GM19455 (cell line): ENCODE data around the gene ADGRF3.
"Not testable (repeated sequence)": the region's sequence is repeated elsewhere in the genome, so short reads cannot be mapped to it uniquely, and the experiment has no call there.

Experiments
- ATAC-seq: cut with Tn5 transposase; IDR thresholded peaks from one replicate; pipeline ENCODE4 v1.9.1; 2021; ENCODE audit not compliant: unreplicated experiment

ADGRF3 gene

DNA sequence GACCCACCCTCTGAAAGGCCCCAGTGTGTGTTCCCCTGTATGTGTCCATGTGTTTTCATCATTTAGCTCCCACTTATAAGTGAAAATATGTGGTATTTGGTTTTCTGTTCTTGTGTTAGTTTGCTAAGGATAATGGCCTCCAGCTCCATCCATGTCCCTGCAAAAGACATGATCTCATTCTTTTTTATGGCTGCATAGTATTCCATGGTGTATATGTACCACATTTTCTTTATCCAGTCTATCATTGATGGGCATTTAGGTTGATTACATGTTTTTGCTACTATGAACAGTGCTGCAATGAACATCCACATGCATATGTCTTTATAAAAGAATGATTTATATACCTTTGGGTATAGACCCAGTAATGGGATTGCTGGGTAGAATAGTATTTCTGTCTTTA lies 22.1 kb downstream of the ADGRF3 start:
- ATAC-seq = not testable (repeated sequence)

DNA sequence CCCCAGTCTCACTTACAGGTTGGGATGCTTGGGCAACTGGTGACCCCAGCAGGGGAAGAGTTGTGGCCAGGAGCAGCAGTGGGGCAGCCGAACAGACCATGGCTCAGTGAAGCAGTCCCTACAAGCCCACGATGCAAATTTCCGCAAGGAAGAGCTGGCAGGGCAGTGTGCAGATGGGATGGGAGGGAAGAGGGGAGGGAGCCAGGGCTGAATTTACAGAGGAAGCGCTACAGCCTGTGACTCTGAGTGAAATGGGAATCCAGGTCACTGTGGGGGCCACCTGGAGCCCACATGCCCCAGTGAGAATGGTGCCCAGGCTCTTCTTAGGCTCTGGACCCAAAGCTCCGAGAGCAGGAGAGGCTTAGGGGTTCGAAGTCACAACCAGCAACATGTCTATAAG lies 27.6 kb downstream of the ADGRF3 start:
- ATAC-seq = no peak

DNA sequence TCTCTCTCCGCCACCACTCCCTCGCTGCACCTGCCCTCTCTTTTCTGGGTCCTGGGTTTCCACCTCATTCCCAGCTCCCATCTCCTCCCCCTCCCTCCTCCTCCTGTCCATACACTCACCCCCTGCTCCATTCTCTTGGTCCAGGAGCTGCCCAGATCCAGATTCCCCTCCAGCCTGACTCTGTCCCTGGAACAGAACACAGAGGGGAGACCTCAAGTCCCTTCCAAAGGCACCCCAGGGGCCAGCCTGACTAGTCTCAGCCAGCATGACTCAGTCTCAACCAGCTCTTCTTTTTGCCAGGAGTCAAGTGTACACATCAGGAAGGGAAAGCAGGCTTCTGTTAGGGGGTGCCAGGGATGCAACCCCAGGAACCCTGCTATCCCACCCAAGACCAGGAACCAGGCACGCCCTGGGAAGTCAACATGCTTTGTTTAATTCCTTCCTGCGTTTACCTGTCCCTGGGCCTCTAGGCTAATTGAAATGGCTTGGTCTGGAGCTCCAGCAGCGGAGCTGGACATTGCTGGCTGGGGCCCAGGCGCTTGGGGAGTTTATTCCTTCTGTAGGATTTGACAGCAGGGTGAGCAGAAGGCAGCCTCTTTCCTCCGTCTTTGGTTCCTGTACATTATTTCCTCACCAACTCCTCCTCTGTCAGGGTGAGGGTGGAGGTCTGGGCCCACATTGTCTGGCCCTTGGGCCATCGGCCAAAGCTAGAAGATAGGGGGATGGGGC lies 29.0 kb downstream of the ADGRF3 start:
- no peak for ATAC-seq

DNA sequence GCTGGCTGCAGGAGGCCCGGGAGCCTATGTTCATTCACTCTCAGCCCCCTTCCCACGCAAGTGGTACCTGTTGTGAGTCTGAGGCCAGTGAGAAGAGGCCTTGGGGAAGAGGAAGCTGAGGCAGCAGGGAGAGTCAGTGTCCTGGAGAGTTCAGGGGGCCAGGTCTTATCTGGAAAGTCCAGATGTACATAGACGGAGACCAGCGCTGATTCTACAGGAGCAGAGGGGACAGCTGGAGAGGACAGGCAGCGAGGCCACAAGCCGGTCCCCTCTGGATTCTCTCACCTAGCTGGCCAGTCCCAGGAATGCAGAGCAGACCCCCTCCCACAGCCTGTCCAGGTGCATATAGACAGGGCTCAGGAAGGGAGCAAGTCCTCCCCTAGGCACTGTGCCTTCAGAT lies 29.7 kb downstream of the ADGRF3 start:
- no peak for ATAC-seq

DNA sequence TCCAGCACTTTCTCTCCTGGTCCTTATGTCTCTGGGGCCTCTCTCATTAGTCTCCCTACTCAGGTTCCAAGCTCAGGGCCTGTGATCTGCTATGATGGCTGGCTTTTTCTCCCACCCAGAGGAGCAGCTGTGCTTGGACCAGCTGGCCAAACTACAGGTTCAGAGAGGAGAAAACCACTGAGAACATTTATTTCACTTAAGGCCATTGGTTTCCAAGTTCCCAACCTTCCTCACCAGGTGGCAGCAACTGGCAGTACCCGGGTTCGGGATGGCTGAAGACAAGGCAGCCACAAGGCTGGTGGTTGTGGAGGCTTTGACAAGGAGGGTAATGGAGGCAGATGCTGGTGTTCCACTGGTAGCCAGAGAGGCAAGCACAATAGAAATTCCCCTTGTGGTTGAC lies 30.5 kb downstream of the ADGRF3 start:
- ATAC-seq = no peak

DNA sequence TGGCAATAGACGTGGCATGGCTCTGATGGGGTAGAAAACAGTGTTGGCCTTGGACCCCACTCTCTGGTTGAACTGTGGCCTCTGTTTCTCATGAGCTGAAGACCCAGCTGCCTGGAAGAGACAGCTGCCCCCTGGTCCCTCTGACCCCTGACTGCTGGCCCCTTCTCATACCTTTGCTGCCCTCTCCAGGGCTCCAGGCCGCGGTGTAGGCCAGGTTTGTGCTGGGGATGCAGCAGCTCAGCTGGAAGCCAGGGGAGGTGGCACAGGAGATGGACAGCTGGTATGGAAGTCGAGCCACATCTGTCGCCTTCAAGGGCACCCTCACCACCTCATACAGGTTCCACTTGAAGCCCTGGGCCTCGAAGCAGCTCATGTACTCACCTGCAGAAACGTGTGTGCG lies 32.3 kb downstream of the ADGRF3 start:
- ATAC-seq = no peak

DNA sequence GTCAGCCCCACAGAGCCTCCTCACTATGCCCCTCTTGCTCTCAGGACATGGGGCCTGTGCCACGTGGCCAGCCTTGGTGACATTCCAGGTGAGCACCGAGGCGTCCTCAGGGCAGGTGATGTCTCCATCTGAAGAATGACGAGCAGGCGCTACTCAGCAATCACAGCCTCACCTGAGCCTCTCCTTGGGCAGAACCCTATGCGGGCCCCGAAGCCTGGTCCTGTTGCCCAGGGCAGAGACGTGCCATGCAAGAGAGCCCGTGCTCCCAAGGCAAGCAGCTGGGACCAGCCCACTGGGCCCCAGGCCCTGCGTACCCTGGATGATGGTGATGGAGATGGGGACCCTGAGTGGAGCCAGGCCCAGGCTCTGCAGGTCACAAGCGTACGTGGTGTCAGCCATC lies 33.1 kb downstream of the ADGRF3 start:
- ATAC-seq = no peak

DNA sequence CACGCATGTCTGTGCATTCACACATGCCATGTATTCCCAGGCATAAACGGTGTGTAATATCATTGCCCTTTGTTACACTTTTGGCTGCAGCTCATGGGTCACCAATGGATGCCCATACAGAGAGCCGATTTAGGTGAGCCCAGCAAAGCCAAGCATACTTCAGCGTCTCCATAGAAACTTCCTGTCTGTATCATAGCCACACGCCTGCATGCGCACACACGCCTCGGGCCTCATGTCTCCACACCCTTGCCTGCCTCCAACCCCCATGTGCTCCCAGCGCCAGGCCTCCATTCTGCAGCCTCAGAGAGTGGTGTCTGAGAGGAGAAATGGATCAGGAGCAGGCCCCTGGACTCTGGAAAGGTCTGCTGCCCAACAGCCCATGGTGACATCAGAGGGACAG lies 34.1 kb downstream of the ADGRF3 start:
- ATAC-seq = no peak

DNA sequence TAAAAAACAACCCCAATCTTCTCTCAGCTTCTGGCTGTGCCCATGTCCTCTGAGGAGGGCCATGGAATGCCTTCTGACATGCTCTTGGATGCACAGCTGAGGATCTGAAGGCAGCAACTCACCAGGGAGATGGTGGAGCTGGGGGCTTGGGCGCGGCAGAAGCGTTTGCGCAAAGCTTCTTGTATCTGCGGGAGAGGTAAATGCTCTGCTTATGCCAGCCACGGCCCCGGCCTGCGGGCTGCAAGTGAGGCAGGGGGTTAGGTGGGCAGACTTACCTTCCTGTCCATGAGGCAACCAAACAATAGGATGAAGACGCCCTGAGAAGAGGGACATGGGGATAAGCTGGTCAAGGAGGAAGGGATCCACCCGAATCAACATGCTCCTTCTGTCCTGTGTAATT lies 36.7 kb downstream of the ADGRF3 start:
- no peak for ATAC-seq

DNA sequence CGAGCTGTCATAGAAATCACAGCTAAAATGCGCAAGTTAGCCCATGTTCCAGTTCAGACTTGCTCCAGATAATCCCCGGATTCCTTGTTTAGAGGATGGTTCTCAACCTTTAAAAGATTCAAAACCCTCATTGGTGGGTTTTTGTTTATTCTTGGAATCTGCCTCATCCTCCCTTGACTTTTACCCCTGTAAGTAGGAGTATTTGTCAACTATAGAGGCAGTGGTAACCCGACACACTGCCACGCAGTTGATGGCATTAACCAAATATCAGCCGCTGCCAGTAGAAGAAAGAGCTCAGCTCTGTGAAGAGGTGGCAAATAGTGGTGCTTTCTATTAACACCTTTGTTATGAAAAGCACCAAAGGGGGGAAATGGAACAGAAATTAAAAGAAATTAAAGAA lies 41.0 kb downstream of the ADGRF3 start:
- ATAC-seq = no peak

DNA sequence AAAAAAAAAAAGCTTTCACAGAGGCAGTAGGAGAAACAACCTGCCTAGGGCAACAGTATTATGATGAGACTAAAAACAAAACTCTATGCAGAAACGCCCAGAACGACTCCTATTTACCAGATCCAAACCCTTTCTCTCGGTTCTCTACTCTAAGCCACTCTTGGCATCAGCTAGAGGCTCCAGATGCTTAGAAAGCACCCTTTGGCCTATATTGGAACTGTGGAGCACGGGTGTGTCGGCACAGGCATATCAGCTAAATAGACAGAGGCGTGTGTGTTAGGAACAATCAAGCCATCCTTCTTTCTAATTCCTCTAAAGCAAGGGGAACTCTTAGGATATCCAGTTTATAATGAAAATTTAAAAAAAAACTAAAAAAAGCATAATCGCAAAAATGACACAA lies 41.5 kb downstream of the ADGRF3 start:
- ATAC-seq = not testable (repeated sequence)

DNA sequence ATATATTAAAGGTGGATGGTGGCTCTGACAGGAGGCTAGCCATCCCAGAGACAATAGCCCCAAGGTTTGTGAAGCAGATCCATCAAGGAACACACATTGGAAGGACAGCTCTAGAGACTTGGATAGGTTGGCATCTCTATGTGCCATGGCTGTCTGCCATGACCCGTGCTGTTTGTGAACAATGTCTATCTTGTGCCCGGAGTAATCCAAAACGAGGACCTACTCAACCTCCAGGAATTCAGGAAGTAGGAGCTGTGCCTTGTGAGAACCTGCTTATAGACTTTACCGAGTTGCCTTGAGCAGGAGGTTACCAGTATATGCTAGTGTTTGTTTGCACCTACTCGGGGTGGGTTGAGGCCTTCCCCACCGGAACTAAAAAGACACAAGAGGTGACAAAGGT lies 43.7 kb downstream of the ADGRF3 start:
- ATAC-seq = no peak

DNA sequence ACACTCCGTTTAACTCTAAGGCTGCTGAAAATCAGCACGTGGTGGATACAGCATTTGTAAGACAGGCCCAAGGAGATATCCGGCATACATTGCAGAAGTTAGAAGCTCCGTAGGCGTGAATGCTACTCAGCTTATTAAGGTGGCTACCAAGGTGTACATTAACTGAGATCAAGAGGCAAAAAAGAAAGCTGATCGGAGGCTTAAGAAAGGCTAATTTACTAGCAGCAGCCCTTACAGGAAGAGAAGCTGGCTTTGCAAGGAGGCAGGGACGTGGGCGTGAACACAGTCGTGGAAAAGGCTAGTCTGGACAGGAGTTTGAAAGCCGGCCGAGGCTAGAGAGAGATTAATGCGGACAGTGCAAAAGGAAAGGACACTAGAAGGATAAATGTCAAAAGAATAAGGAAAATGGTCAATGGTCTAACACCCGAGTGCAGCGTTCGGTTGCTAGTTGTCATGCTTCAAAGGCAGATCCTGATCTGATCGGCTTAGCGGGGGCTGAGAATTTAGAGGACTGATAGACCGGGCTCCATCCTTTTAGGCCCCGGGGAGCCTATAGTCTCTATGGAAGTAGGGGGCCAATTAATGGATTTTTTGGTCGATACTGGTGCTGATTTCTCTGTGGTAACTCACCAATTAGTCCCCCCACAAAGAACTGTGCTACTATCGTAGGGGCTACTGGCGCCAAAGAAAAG lies 46.2 kb downstream of the ADGRF3 start:
- ATAC-seq = no peak

DNA sequence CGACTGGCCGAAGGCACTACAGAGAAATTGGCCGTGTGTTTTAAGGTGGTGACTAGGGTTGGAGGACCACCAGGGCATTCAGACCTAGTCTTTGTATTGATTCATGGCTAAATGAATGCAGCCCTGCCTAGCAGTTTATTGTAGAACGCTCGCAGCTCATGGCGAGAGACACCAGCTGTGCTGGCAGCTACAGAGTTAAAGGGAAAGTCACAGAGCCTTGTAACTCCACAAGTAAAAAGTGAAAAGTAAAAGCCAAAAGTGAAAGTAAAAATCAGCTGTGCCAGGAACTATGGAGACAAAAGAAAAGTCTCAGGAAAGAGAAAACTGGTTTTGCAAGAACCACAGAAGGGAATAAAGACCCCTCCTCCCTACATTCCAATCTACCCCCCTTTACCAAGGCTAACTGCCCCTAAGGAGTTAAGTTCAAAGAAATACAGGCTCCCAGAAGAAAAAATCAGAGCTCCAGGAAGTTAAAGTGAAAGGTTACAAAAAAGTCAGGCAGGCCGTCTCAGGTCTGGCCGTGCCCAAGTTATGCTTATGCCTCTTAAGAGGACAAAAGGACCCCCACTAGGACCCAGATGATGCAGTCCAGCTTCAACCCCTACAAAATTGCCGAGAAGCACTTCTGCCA lies 47.0 kb downstream of the ADGRF3 start:
- no peak for ATAC-seq

DNA sequence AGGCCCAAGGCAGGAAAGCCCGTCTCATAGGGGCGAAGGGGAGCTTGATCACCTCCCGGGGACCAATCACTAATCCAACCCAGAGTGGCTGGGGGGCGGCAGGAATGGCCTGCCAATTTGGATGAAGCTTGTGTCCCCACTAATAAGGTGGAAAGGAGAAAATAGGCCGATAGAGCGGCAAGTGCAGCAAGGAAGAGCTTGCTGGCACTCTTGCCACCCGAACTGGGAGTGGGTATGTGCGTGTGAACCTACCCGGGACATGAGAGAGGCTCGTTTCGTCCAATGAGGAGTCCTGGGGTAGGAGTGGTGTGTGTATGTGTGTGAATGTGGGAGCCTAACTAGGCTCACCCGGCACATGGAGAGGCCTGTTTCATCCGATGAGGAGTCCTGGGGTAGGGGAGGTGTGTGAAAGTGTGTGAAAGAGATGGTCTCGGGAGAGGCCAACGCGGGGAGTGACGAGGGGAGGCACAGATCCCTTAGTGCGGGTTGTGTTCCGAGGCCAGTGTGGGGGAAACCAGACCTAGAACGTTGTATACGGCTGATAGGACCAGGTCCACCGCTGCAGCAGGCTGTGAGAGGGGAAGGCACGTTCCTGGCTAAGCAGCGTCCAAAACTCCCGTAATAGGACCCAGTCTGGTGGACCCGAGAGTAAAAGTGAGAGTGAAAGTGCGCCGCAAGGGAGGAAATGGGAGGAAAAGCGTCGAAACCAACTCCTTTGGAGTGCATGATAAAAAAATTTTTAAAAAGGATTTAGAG lies 47.8 kb downstream of the ADGRF3 start:
- no peak for ATAC-seq

DNA sequence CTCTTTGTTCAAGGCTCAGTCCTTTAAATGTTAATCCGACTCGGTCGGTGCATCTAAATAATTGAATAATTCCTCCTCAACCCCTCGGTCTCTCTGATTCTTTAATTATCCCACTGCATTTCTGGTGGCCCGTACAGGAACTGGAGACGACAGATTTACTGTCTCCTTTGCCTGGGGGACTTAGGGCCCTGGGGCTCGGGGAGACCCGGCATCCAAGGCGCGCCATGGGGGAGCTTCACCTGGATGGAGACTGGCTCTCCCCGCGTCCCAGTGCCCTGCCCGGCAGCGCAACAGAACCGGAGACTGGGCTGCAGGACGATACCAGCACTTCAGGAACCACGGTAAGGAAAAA lies 48.3 kb downstream of the ADGRF3 start:
- no peak for ATAC-seq

DNA sequence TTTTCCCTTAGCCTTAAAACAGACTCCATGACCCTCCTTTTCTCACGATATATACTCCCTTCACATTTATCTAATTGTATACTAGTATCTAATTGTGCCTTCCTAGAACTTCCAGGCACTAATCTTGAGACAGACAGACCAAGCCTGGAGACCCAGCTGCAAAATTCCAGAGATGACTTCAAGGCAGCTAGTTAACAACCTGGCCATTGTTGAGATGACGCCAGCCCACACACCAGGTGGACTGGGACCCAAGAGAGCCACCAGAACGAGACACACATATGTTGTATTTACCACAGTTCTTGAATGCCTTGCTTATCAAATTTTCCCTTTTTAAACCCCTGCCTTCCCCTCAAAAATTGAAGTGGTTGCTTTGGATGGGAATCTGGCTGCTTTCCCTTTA lies 49.5 kb downstream of the ADGRF3 start:
- no peak for ATAC-seq

DNA sequence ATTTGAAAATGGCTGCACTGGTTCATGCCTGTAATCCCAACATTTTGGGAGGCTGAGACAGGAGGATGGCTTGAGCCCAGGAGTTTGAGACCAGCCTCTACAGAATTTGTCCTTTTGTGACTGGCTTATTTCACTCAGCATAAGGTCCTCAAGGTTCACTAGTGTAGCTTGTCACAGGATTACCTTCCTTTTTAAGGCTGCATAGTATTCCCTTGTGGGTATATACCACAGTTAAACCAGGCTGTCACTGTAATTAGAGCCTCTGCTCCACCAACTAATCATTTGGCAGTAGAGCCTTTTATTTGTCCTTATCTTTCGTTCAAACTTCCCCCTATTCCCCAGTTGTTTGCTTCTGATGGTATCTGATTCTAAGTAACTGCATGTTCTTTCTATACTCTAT lies 51.1 kb downstream of the ADGRF3 start:
- ATAC-seq = no peak

DNA sequence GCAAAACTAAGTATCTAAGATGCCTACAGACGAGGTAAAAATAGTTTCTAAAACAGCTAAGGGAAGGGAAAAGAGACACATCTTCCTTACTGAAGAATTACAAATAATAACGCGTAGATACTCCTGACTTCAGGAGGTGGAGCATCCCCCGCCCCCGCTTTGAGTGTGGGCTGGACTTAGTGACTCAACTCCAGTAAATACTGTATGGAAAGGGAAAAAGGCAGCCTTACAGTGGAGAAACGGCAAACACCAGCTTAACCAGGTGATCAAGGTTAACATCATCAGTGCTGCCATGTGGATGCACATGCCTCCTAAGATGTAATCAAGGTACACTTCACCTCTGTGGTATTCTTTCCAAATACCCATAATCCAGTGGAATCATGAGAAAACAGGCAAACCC lies 53.9 kb downstream of the ADGRF3 start:
- no peak for ATAC-seq

DNA sequence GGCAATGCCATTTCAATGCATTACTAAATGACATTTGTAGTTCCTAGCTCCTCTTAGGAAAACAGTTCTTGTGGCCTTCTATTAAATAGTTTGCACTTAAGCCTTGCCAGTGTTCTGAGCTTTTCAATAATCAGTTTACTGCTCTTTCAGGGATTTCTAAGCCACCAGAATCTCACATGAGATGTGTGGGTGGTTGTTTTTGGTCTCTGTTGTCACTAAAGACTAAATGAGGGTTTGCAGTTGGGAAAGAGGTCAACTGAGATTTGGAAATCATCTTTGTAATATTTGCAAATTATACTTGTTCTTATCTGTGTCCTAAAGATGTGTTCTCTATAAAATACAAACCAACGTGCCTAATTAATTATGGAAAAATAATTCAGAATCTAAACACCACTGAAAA lies 56.6 kb downstream of the ADGRF3 start:
- no peak for ATAC-seq

DNA sequence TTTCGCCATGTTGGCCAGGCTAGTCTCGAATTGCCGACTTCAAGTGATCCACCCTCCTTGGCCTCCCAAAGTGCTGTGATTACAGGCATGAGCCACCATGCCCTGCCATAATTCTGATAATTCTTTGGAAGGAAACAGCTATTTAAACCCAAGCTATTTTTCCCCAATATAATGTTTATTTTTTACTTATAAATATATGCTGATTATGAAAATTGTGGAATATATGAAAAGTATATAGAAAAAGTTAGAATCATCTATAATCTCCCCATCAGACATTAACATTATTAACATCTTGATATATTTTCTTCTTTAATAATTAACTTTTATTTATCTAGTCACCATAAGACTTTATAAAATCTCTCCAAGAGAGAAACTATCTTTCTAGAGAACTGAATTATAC lies 60.7 kb downstream of the ADGRF3 start:
- ATAC-seq = no peak

DNA sequence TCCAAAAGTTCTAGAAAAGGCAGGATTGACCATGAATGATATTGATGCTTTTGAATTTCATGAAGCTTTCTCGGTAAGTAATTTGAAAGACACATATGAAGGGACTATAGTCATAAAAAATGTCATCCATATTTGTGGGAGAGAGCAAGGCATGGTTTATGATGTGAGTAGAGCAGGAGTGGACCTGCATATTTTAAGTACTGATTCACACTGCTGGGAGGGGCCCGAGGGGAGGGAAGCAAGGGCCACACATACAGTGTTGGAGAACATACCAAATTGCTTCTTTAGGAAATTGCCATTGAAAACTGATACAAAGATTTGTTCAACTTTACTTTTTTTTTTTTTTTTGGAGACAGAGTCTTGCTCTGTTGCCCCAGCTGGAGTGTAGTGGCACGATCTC lies 62.5 kb downstream of the ADGRF3 start:
- ATAC-seq = no peak
